ENCODE measurements around the gene TCFL5.

Gene TCFL5

DNA sequence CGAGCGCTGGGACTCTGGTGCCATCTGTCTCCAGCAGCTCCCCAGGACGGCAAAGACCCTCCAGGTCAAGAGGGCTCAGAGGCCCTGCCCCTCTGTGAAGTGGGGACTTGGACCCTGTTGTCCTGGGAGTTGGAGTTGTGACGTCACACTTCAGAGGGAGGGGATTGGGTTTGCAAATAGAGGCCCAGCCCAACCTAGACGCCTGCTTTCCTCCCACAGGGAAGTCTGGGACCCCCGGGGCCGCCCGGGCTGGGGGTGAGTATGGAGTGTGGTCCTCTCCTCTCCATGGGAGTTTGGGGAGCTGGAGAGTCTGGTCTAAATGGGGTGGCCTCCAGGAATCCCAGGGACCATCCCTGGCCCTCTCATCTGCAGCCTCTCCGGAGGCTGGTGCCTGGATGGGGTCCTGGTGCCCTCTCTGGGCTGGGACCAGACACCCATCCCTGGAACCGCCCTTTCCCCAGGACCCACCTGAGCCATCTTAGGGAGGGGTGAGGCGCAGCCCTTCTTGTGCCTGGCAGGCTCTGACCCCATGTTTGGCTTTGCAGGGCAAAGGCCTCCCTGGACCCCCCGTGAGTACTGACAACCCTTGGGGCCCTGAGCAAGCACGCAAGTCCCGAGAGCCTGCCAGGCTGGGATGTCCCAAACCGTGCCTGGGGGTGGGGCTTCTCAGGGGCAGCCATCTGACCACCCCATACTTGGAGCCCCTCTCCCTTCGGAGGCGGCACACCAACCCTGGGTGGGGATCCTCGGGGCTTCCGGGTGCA lies 40.5 kb downstream of the TCFL5 start:
- DNase-seq = no peak

DNA sequence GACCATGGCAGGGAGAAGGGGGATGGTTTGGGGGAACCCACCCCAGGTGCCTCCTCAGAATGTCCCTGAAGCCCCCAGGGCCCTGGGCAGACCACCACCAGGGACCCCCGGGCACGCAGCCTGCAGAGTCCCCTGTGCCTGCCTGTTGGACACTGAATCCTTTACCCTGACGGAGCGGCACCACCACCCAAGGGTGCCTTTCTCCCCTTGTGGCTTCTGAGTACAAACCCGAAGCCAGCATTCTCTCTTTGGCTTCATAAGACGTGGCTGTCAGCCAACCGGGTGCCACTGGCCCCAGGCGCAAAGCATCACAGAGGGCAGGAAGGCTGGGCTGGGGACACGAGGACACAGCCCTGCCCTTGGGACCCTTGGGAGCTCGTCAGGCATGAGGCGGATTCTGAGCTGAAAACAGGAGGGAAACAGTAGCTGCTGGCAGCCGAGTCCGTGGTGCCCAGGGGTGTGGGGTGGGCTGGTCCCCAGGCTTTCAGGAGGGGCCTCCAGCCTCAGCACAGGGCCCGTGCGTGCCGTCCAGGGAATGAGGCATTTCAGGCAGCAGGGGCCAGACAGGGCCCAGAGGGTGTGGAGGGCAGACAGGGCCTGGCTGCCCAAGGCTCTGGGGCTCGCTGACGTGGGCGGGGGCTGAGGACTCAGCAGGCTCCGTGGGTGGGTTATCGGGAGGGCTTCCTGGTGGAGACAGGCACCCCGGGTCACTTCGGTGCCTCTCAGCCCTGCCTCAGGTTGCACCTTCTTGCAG lies 41.2 kb downstream of the TCFL5 start:
- no peak for DNase-seq

DNA sequence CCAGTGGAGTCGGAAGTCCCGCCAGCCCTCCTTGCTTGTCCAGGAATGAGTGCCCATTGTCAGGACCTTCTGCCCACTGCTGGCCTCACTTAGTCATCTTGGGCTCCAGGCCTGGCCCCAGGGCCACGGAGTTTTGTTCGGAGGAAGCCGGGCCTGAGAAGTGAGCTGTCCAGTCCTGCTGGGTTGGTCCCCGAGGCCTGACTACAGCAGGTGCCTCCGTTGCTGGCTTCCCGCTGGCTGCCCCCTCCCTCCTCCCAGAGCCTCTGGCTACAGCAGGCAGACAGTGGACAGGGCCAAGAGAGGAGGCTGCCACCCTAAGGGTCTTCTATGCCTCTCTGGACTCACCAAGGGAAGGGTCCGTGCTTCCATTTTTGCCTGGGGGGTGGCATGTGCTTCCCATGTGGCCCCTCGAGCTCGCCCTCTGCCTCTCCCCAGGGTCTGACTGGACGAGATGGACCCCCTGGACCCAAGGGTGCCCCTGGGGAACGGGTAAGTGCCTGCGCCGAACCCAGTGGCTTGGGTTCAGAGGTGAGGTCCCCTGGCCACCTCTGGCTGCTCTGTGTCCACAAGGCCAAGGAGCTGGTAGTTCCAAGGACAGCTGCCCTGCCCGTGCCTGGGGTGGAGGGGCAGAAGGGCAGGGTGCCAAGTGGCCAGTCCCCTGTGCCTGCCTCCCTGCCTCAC lies 42.0 kb downstream of the TCFL5 start:
- DNase-seq = no peak

DNA sequence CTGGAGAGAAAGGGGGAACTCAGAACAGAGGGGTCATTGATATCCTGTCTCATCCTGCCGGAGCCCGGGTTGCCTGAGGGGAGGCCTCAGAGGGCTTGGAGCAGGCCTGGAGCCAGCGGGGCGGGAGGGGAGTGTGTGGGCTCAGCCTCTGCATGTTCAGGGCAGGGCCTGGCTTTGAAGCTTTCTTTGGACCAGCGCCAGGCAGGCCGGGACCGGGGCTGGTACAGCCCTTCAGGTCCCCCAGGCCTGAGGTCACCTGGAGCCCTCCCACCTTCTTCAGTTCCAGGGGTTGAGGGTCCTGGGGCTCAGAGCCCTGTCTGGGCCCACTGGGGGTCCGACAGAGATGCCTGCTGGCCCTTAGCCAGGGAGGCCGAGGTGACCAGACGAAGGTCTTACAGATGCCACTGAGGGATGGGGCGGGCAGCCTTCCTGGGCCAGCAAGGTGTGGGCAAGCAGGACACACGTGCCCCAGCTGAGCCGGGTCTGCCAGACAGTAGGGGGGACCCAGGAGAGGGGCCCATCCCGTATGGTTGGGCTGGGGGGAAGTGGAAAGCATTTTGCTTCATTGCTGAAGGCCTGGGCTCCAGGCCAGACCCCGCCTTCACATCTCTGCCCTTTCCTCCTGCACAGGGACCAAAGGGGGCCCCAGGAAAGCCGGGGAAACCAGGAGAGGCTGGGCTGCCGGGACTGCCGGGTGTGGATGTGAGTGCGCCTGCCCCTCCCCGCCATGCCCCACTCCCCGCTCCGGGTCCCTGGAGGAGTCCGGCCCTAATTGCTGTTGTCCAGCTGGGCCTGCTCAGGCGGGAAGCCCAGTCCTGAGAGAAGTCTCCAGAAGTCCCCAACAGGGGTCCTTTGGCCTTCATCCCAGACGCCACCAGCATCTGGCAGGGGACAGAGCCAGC lies 42.8 kb downstream of the TCFL5 start:
- DNase-seq = no peak

DNA sequence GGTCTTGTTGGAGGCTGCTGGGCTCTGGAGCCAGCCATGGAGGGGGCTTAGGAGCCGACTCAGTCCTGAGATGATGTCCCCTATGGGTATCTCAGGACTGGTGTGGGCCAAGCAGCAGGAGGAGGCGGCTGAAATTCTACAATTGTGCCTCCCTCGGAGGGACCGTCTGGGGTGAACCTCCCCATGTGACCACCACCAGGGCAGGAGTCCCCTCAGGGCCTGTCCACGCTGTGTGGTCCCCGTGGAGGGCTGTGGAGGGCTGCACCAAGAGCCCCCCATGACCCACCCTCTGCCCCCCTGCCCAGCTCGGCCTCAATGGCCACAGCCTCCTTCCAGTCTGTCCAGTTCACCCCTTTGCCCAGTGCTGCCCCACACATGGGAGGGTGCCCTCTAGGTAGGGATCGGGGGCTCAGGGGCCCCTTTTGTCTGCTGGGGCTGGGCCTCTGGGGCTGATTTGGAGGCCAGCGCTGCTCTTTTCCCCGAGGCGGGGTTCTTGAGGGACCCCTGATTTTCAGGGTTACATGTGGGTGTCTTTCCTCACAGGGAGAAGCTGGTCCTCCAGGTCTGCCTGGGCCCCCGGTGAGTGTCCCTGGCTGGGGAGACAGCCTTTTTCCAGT lies 43.5 kb downstream of the TCFL5 start:
- DNase-seq = no peak

DNA sequence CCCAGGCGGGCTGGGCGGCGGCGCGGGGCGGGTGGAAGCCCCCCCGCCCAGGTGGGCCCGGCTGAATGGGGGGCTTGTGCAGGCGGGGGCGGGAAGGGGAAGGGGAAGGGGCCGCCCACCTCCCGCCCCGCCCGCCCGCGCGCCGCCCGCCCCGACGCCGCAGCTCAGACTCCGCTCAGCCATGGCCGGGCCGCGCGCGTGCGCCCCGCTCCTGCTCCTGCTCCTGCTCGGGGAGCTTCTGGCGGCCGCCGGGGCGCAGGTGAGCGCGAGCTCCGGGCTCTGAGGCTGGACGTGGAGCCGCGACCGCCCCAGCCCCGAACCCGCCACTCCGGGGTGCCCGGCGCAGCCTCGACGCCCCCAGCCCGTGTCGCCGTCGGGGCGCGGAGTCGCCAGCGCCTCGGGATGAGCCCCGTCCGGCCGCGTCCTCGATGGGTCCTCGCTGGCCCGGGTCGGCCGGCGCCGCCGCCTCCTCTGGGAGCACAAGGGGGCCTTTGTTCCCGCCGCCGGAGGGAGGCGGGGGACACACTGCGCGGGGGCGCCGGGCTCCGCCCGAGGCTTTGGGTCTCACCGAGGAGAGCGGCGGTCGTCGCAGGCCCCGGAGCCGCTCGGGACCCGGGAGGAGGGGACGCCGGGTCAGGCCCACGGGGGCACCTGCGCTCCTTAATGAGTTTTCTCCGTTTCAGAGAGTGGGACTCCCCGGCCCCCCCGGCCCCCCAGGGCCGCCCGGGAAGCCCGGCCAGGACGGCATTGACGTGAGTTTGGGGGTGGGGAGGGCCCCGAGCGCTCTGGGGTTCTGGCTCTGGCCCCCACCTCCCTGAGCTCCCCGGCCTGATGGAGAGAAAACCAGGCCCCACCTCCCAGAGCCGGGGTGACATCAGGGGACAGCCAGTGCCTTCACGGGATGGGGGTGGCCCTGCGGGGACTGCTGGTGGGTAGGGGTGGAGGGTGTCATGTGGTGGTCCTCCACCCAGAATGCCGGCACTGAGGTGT lies 44.4 kb downstream of the TCFL5 start, which contains the start of gene COL9A3:
Gene COL9A3 (plus strand): TSS at position 167 of the 990 bp plus-strand sequence. CDS start 15 bp downstream, at position 182.
- no peak for DNase-seq

DNA sequence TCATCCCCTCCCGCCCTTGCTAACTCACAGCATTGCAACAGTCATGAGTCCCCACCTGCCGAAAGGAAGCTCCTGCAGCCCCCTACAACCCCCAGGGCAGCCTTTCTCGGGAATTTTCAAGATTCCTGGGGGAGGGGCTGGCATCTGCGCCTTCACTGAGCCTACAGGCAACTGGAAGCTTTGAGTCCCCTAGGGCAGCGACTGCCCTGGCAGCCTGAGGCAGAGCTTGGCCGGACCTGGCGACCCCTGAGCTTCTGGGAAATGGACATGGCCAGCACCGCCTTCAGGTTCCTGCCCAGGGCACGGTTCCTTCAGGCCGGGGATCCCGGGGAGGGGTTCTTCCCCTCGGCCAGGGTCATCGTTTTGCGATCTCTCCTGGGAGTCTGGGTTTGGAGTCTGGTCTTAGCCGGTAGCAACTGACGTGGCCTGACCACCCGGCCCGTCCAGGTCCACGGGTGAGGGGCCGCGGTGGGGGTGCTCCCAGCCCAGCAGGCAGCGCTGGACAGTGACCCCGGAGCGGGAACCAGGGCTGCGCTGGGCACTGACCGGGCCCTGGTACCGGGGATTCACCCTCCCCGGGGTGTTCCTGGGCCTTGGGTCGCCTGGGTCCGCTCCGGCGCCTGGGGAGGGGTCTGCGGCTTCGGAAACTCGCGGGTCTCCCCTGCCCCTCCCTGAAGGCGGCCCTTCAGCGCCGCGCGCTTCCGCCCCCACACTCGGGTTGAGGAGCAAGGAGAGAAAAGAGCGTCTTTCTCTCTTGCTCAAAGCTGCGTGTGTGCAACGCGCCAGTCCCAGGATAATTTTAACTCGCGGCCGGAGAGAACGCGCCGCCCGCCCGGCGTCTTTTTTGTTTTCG lies 45.4 kb downstream of the TCFL5 start:
- DNase-seq = no peak

DNA sequence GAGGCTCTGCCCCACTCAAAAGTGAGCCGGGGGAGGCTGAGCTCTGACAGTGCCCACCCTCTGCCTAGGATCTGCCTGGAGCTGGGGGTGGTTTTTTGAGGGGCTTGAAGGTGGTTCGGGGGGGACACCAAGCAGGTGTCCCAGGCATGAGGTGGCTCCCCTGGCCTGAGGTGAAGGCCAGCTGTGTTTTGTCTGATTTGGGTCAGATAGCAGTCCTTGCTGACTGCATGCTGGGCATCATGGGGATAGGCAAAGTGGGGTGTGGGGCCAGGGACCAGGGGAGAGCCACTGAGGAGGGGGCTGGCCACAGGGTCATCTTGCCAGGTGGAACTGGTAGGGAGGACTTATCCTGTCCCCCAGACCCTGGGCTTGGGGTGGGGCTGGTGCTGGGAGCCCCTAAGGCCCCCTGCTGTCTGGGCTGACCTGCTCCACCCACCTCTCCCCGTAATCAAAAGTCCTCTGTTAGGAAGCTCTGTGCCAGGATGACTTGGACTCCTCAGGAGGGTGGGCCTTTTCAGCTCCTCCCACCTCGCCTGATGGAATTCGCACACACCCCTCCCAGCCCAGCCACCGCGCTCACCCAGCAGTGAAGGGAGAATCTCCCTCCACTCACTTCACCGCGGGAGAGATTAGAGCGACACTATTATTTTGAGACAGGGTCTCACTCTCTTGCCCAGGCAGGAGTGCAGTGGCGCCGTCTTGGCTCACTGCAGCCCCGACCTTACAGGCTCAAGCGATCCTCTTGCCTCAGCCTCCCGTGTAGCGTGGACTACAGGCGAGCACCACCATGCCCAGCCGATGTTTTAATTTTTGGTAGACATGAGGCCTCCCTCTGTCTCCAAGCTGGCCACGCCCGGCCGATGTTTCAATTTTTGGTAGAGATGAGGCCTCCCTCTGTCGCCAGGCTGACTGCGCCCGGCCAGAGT lies 46.3 kb downstream of the TCFL5 start:
- no peak for DNase-seq

DNA sequence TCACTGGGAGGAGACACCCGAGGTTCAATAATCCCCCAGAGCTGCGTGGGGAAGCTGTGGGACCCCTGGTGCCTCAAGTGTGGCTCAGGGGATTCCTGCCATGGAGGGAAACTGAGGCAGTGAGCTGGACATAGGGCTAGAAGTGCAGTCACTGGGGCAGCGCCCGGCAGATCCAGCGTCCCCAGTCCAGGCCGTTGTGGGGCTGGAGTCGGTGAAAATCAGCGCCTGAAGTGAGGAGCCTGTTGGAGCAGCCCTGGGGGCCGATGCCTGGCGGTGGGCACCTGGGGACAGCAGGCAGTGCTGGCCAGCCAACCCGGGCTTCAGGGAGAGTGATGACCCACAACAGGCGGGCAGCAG lies 46.9 kb downstream of the TCFL5 start:
- DNase-seq = no peak

DNA sequence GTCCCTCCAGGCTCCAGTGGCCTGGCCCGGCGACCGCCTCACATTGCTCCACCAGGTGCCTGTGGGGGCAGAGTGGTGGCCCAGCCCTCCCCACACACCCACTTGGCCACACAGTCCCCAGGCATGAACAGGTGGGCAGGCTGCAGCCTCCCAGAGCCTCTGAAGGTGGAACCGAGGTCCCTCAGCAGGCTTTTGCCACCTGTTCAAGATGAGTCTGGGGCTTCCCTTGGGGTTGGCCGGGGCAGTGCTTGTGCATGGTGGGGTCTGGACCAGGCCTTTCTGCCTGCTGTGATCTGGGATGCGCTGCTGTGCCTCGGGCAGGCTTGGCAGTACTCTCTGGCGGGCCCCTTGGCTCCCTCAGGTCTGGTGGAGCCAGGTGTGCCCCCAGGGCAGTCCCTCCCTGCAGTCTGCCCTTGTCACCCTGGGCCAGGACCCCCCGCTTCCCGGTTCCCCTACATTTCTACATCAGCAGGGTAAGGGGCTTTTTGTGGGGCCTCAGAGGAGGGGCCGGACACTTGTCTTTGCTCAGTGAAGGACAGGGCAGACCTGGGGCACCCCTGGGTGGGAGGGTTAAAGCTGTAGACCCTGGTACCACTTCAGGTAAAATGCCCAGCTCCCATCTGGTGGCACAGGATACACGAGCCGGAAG lies 47.4 kb downstream of the TCFL5 start:
- no peak for DNase-seq

DNA sequence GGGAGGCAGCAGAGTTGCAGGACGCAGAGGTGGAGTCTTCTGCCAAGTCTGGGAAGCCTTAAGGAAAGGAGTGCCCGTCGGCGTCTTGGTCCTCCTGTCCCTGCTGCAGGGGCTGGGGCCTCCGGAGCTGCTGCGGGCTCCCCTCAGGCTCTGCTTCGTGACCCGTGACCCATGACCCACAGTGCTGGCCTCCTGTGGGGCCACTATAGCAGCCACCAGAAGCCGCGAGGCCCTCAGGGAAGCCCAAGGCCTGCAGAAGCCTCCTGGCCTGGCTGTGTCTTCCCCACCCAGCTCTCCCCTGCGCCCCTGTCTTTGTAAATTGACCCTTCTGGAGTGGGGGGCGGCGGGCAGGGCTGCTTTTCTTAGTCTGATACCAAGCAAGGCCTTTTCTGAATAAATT lies 48.0 kb downstream of the TCFL5 start:
- no peak for DNase-seq

DNA sequence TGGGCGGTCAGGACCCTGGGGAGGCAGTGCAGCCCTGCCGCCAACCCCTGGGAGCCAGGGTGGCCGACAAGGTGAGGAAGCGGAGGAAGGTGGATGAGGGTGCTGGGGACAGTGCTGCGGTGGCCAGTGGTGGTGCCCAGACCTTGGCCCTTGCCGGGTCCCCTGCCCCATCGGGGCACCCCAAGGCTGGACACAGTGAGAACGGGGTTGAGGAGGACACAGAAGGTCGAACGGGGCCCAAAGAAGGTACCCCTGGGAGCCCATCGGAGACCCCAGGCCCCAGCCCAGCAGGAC lies 48.8 kb downstream of the TCFL5 start:
- no peak for DNase-seq

DNA sequence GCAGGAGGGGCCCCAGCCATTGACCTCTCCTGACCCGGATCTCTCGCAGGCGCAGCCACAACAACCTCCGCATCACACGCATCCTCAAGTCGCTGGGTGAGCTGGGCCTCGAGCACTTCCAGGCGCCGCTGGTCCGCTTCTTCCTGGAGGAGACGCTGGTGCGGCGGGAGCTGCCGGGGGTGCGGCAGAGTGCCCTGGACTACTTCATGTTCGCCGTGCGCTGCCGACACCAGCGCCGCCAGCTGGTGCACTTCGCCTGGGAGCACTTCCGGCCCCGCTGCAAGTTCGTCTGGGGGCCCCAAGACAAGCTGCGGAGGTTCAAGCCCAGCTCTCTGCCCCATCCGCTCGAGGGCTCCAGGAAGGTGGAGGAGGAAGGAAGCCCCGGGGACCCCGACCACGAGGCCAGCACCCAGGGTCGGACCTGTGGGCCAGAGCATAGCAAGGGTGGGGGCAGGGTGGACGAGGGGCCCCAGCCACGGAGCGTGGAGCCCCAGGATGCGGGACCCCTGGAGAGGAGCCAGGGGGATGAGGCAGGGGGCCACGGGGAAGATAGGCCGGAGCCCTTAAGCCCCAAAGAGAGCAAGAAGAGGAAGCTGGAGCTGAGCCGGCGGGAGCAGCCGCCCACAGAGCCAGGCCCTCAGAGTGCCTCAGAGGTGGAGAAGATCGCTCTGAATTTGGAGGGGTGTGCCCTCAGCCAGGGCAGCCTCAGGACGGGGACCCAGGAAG lies 49.3 kb downstream of the TCFL5 start:
- DNase-seq = no peak

DNA sequence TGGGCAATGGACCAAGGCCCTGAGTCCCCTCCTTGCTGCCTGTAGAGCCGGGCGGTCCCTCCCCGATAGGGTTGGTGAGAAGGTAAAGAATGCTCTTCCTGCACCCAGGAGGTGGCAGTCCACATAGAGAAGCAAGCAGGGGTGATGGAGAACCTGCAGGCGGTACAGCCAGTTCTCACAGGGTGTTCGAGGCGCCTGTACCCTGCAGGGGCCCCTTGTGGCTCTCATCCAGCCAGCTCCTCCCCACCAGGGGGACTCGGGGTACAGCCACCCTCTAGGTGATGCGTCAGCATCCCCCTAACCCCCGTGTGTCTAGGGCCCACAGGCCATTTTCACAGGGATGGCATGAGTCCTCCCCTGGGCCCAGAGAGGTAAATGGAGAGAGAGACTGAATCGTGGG lies 49.9 kb downstream of the TCFL5 start:
- no peak for DNase-seq

DNA sequence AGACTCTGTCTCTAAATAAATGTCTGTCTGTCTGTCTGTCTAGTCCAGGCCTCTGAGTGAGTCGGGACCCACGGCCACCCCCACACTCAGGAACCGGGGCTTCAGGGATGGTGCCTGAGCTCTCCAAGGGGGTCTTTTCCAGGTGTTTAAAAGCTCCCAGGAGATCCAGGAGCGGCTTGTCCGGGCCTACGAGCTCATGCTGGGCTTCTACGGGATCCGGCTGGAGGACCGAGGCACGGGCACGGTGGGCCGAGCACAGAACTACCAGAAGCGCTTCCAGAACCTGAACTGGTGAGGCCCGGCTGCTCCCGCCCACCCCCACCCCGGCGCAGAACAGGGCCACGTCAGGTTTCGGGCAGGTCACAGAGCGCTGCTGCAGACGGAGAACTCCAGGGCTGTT lies 50.3 kb downstream of the TCFL5 start:
- no peak for DNase-seq

DNA sequence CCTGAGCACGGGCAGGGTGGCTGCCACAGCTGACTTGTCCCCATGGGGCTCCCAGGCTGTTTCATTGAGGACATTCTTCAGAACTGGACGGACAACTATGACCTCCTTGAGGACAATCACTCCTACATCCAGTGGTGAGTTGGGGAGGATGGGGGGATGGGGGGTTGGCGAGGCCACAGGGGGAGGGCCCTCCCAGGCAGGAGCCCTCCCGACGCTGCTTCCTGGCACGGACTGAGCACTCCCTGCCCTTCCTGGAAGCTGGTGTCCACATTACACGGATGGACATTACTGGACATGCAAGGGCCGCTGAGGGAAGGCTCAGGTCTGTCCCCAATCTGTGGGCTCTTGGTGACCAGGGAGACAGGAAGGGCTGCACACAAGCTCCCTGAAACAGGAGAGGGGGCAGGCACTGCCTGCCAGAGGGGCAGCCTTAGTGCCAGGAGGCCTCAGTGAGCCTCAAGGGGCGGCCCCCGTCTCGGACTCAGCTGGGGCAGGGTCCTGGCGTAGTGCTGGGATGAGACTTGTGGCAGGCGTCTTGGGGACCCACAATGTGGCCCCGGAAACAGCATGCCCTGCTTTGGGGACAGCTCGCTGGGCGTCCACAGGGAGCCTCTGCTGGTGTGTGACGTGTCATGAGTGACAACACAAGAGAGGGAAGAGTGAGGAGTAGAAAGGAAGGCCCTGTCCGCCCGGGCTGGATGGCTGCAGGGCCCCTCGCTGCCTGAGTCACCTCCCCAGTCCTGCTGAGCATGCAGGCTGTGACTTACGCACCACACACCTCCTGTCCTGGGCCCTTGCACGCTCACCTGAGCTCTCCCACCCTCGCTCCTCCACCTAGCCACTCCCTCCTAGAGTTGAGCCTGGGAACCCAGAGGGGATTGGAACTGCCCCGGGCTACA lies 51.8 kb downstream of the TCFL5 start:
- no peak for DNase-seq

All from NCI-H2029 treated with DMSO at 0.1 percent for 48 hours (cell line).